Endothelial cell of umbilical vein (primary cell): ENCODE data around the gene CTSD. TPM values are rescaled to one million over a fixed set of nuclear protein-coding genes. Genes with fewer than 3 reads are reported as not detected.

Source experiments
- BruUV-seq: library from RNA; stranded (reverse); fragments of 400-500 nt; replicated peaks from 2 replicates; lab custom pipeline; 2021; lab: Mats Ljungman, UMichigan
- CTCF ChIA-PET: fragments of 300-600, 350-600 bp; sonication (Branson Sonifier 250); formaldehyde crosslinking; loops from one replicate; lab custom pipeline; 2021; ENCODE audit warnings: antibody characterized with exemption, inconsistent platforms; lab: Charles Lee
- POLR2A ChIA-PET: fragments of 300-600, 350-600 bp; sonication (Branson Sonifier 250); formaldehyde crosslinking; loops from one replicate; lab custom pipeline; 2021; ENCODE audit warnings: antibody characterized with exemption, inconsistent platforms; lab: Charles Lee
- DNase-seq: peaks from one replicate; pipeline ENCODE4 v3.0.0-alpha.2; 2011; ENCODE audit warnings: low read depth, low spot score
- FAIRE-seq: peaks from 2 replicates; lab custom pipeline; 2011; peaks lifted over from hg19 to GRCh38; lab: Jason Lieb, UNC
- H2AFZ ChIP-seq: 2 replicates; pipeline ENCODE4 v1.6.0; 2012; ENCODE audit warnings: low read depth, low read length, control low read depth, inconsistent platforms
- H3K27ac ChIP-seq: 2 replicates; pipeline ENCODE4 v1.5.1; 2011; ENCODE audit warnings: low read depth, mild to moderate bottlenecking, control low read depth, low read length, moderate library complexity; ENCODE audit not compliant: insufficient read depth
- H3K27me3 ChIP-seq, 2 experiments: 2 replicates each; pipeline versions ENCODE4 v1.6.0 to v1.6.1; 2011; ENCODE audit warnings: low read length in 2 of 2, mixed read lengths in 1 of 2; ENCODE audit not compliant: control insufficient read depth in 2 of 2, insufficient read depth in 2 of 2
- H3K36me3 ChIP-seq, 2 experiments: 2 replicates in 1 of 2; 3 replicates in 1 of 2; pipeline ENCODE4 v1.5.1; 2011; ENCODE audit warnings: low read length in 2 of 2, mild to moderate bottlenecking in 1 of 2, moderate library complexity in 1 of 2; ENCODE audit not compliant: control insufficient read depth in 2 of 2, insufficient read depth in 2 of 2; ENCODE audit errors: extremely low read depth in 1 of 2
- H3K4me1 ChIP-seq: 3 replicates; pipeline ENCODE4 v1.5.1; 2011; ENCODE audit warnings: mild to moderate bottlenecking, low read length; ENCODE audit not compliant: control insufficient read depth, insufficient read depth; ENCODE audit errors: extremely low read depth
- H3K4me2 ChIP-seq: 2 replicates; pipeline ENCODE4 v1.6.1; 2011; ENCODE audit warnings: low read length, control low read depth, mixed read lengths; ENCODE audit not compliant: insufficient read depth
- H3K4me3 ChIP-seq, 3 experiments: fragments of 200-600 bp in 1 of 3; sonication (generic), shearing (Covaris generic) in 1 of 3; replicated peaks in 1 of 3; 2 replicates each; pipeline ENCODE4 v1.5.1; 2011 to 2016; ENCODE audit warnings: control low read depth in 3 of 3, low read length in 3 of 3, mild to moderate bottlenecking in 2 of 3, inconsistent platforms in 1 of 3, low read depth in 1 of 3, moderate library complexity in 1 of 3; ENCODE audit not compliant: insufficient read depth in 1 of 3
- H3K79me2 ChIP-seq: 2 replicates; pipeline ENCODE4 v1.6.0; 2012; ENCODE audit warnings: low read length, inconsistent platforms; ENCODE audit not compliant: control insufficient read depth, insufficient read depth
- H3K9ac ChIP-seq: replicated peaks from 2 replicates; pipeline ENCODE3; 2011; ENCODE audit warnings: low read length, control low read depth; ENCODE audit not compliant: insufficient read depth; ENCODE audit errors: extremely low read depth
- H3K9me1 ChIP-seq: replicated peaks from 3 replicates; pipeline ENCODE4 v1.6.0; 2011; ENCODE audit warnings: mild to moderate bottlenecking, low read length; ENCODE audit not compliant: control insufficient read depth, insufficient read depth; ENCODE audit errors: extremely low read depth
- H3K9me3 ChIP-seq: replicated peaks from 2 replicates; pipeline ENCODE4 v1.5.1; 2012; ENCODE audit warnings: low read length, inconsistent platforms; ENCODE audit not compliant: control insufficient read depth, insufficient read depth
- H4K20me1 ChIP-seq: replicated peaks from 2 replicates; pipeline ENCODE3; 2011; ENCODE audit warnings: mild to moderate bottlenecking, low read length; ENCODE audit not compliant: control insufficient read depth, insufficient read depth; ENCODE audit errors: extremely low read depth
- CTCF ChIP-seq, 2 donors: IDR thresholded peaks; 1 replicate in 1 of 2; 2 replicates in 1 of 2; pipeline ENCODE4 v1.5.1; 2011; ENCODE audit warnings: low read length in 2 of 2, mild to moderate bottlenecking in 2 of 2, moderate library complexity in 2 of 2, control low read depth in 1 of 2, inconsistent platforms in 1 of 2, low read depth in 1 of 2; ENCODE audit not compliant: insufficient read depth in 1 of 2; ENCODE audit errors: extremely low read depth in 1 of 2
- EZH2 ChIP-seq: IDR thresholded peaks from 2 replicates; pipeline ENCODE4 v1.6.1; 2012; ENCODE audit warnings: borderline replicate concordance, low read depth, mild to moderate bottlenecking, moderate library complexity, low read length, inconsistent platforms; ENCODE audit not compliant: severe bottlenecking
- FOS ChIP-seq: IDR thresholded peaks from 2 replicates; pipeline ENCODE4 v1.6.1; 2011; ENCODE audit warnings: mild to moderate bottlenecking, low read length, moderate library complexity, borderline replicate concordance; ENCODE audit not compliant: insufficient read depth
- GATA2 ChIP-seq: IDR thresholded peaks from 2 replicates; pipeline ENCODE4 v1.7.0; 2011; ENCODE audit warnings: low read depth, mild to moderate bottlenecking, moderate library complexity, mixed read lengths, low read length; ENCODE audit not compliant: insufficient read length, insufficient read depth
- JUN ChIP-seq: IDR thresholded peaks from 2 replicates; pipeline ENCODE4 v1.6.1; 2011; ENCODE audit warnings: borderline replicate concordance, low read depth; ENCODE audit not compliant: insufficient read length, insufficient read depth
- MAX ChIP-seq: IDR thresholded peaks from 2 replicates; pipeline ENCODE4 v1.6.1; 2011; ENCODE audit not compliant: insufficient read depth, insufficient read length
- MYC ChIP-seq: IDR thresholded peaks from one replicate; pipeline ENCODE4 v1.6.1; 2011; ENCODE audit warnings: mild to moderate bottlenecking, low read depth, low read length
- POLR2A ChIP-seq: IDR thresholded peaks from 2 replicates; pipeline ENCODE4 v1.6.1; 2012; ENCODE audit warnings: low read depth, mild to moderate bottlenecking, control low read depth, low read length
- POLR2AphosphoS5 ChIP-seq: IDR thresholded peaks from 2 replicates; pipeline ENCODE4 v1.6.1; 2012; ENCODE audit warnings: low read depth, mild to moderate bottlenecking, control low read depth, low read length, moderate library complexity; ENCODE audit not compliant: insufficient read depth
- dilution Hi-C: fragments of 300-500 bp; cut with MboI; formaldehyde crosslinking; loops from one replicate; pipeline ENCODE4 v1.15.0; 2019; ENCODE audit warnings: low sequenced_read_pairs; ENCODE audit not compliant: extremely low pct_ligation_motif_present
- intact Hi-C: fragments of 100-400 bp; cut with micrococcal nuclease; formaldehyde crosslinking; loops from one replicate; pipeline ENCODE4 v1.10.0; 2022
- polyA plus RNA-seq, 4 experiments: library from polyadenylated mRNA; depleted of rRNA in 3 of 4; stranded (reverse) in 3 of 4; unstranded in 1 of 4; fragments of >200 nt; gene quantifications; 2 replicates each; pipeline versions ENCODE4 v1.2.1 to v1.2.3, GENCODE V29; 2011 to 2012; ENCODE audit warnings: missing spikeins in 1 of 4
- total RNA-seq: library from RNA; stranded (reverse); gene quantifications from 2 replicates; pipeline ENCODE4 v1.2.3, GENCODE V29; 2021

The CTSD gene
- total and polyA plus RNA-seq, 2 donors (not counting 3 experiments of a cell fraction or from before 2014, with no cell fraction given) = 215 to 248 TPM

- POLR2A ChIA-PET = no interaction called here
- dilution Hi-C loops = no loop called here
- no peak overlapping the region for H3K4me3 ChIP-seq
- CTCF ChIA-PET = interaction anchor here (2.2 kb wide), 1 partner anchor 65 kb away, joined by 5 read pairs; no protein-coding TSS in a partner anchor
- H3K9ac ChIP-seq = no peak overlapping the region
- TF ChIP-seq MAX = no peak
- TF ChIP-seq EZH2 = no peak
- TF ChIP-seq POLR2A = no peak
- no peak for TF ChIP-seq GATA2
- no peak for TF ChIP-seq POLR2AphosphoS5
- TF ChIP-seq CTCF (IDR thresholded peaks at IDR 0.05; ENCODE audit: extremely low read depth in 1 of 2, insufficient read depth in 1 of 2, low read depth in 1 of 2, low read length in 2 of 2) = no peak
- TF ChIP-seq FOS = no peak
- TF ChIP-seq MYC = no peak
- no peak for TF ChIP-seq JUN
- no peak overlapping the region for H3K4me2 ChIP-seq
- H4K20me1 ChIP-seq = no peaks in the 10 kb centered on the region
- no peaks in the 10 kb centered on the region for H3K27me3 ChIP-seq
- no peak for FAIRE-seq
- DNase-seq = no peak
- no peaks in the 10 kb centered on the region for H3K9me1 ChIP-seq
- peaks cover 9% of the 10 kb centered on the region for H3K79me2 ChIP-seq
- peaks cover 17% of the 10 kb centered on the region for H3K4me1 ChIP-seq
- BruUV-seq = no TSS peak
- no peaks in the 10 kb centered on the region for H3K9me3 ChIP-seq
- H3K27ac ChIP-seq = no peak overlapping the region
- intact Hi-C loops = no loop called here
- peaks cover 0 to 28% of the 10 kb centered on the region in 2 experiments for H3K36me3 ChIP-seq
- H2AFZ ChIP-seq = no peak overlapping the region
These were observed 5.0 kb downstream of the CTSD start for GRCh38 chr11:1758611-1759150.
